GM23338 (cell line): Measurements from ENCODE around the gene FSTL3. TPM values are rescaled to one million over a fixed set of nuclear protein-coding genes. Genes with fewer than 3 reads are reported as not detected.

Experiments used
- ATAC-seq: fragments of 200-7000 bp; cut with Tn5 transposase; 3 replicates; pipeline ENCODE4 v1.9.1; 2020
- DNase-seq: peaks from one replicate; pipeline ENCODE4 v3.0.0-alpha.2; 2015; ENCODE audit warnings: low spot score
- H2AFZ ChIP-seq: fragments of 200-600 bp; sonication (generic); 2 replicates; pipeline ENCODE4 v1.8.0; 2016; ENCODE audit warnings: antibody characterized with exemption, mild to moderate bottlenecking, moderate library complexity
- H3F3A ChIP-seq: fragments of 200-600 bp; sonication (generic); replicated peaks from 2 replicates; pipeline ENCODE4 v1.8.0; 2017; ENCODE audit warnings: antibody characterized with exemption, mixed run types, low read depth
- H3K27ac ChIP-seq: fragments of 200-600 bp; sonication (generic); 2 replicates; pipeline ENCODE4 v1.6.1; 2016; ENCODE audit warnings: low read depth
- H3K27me3 ChIP-seq: fragments of 200-600 bp; sonication (generic); 2 replicates; pipeline ENCODE4 v1.8.0; 2016; ENCODE audit warnings: mild to moderate bottlenecking, mixed run types, moderate library complexity; ENCODE audit not compliant: insufficient read depth
- H3K36me3 ChIP-seq: fragments of 200-600 bp; sonication (generic); 2 replicates; pipeline ENCODE4 v1.8.0; 2016; ENCODE audit warnings: mild to moderate bottlenecking; ENCODE audit not compliant: insufficient read depth
- H3K4me1 ChIP-seq: fragments of 200-600 bp; sonication (generic); 2 replicates; pipeline ENCODE4 v1.8.0; 2016; ENCODE audit warnings: mild to moderate bottlenecking, moderate library complexity; ENCODE audit not compliant: insufficient read depth
- H3K4me2 ChIP-seq: fragments of 200-600 bp; sonication (generic); 2 replicates; pipeline ENCODE4 v1.7.1; 2017; ENCODE audit warnings: mixed run types
- H3K4me3 ChIP-seq: fragments of 200-600 bp; sonication (generic); 2 replicates; pipeline ENCODE4 v1.6.1; 2016; ENCODE audit warnings: mixed run types
- H3K79me2 ChIP-seq: fragments of 200-600 bp; sonication (generic); replicated peaks from 2 replicates; pipeline ENCODE4 v1.8.0; 2017; ENCODE audit warnings: mild to moderate bottlenecking; ENCODE audit not compliant: insufficient read depth
- H3K9me2 ChIP-seq: fragments of 200-600 bp; sonication (generic); 2 replicates; pipeline ENCODE4 v1.8.0; 2017; ENCODE audit not compliant: insufficient read depth
- H4K20me1 ChIP-seq: fragments of 200-600 bp; sonication (generic); replicated peaks from 2 replicates; pipeline ENCODE4 v1.8.0; 2017; ENCODE audit warnings: mild to moderate bottlenecking; ENCODE audit not compliant: insufficient read depth
- H3K27ac Mint-ChIP-seq: 2 replicates; pipeline ENCODE4 v1.8.0; 2020; ENCODE audit warnings: inconsistent platforms, mild to moderate bottlenecking, moderate library complexity, mixed read lengths
- H3K27me3 Mint-ChIP-seq: 3 replicates; pipeline ENCODE4 v1.8.0; 2022; ENCODE audit warnings: low read depth, mild to moderate bottlenecking, moderate library complexity, mixed read lengths, inconsistent platforms; ENCODE audit not compliant: insufficient read depth, poor library complexity
- H3K36me3 Mint-ChIP-seq: 3 replicates; pipeline ENCODE4 v1.8.0; 2021; ENCODE audit warnings: low read depth, mild to moderate bottlenecking, inconsistent platforms, moderate library complexity, mixed read lengths
- H3K4me1 Mint-ChIP-seq: 3 replicates; pipeline ENCODE4 v1.8.0; 2020; ENCODE audit warnings: mild to moderate bottlenecking, inconsistent platforms, mixed read lengths
- H3K4me3 Mint-ChIP-seq: 3 replicates; pipeline ENCODE4 v1.8.0; 2021; ENCODE audit warnings: moderate library complexity, mild to moderate bottlenecking, inconsistent platforms, mixed read lengths
- H3K9me3 Mint-ChIP-seq: 3 replicates; pipeline ENCODE4 v1.8.0; 2020; ENCODE audit warnings: moderate library complexity, mild to moderate bottlenecking, inconsistent platforms, mixed read lengths
- CREB1 ChIP-seq: fragments of 250-450 bp; sonication (Bioruptor Pico); IDR thresholded peaks from 2 replicates; pipeline ENCODE4 v1.5.0; 2020; ENCODE audit warnings: low read depth, mild to moderate bottlenecking, moderate library complexity
- EZH2 ChIP-seq: fragments of 200-600 bp; sonication (generic); IDR thresholded peaks from one replicate; pipeline ENCODE4 v1.8.0; 2017; ENCODE audit warnings: antibody characterized with exemption, mild to moderate bottlenecking, low read depth; ENCODE audit not compliant: unreplicated experiment
- EZH2phosphoT487 ChIP-seq: fragments of 200-600 bp; sonication (generic); IDR thresholded peaks from one replicate; pipeline ENCODE4 v1.8.1; 2018; ENCODE audit warnings: antibody characterized with exemption; ENCODE audit not compliant: unreplicated experiment
- JUNB ChIP-seq: IDR thresholded peaks from one replicate; pipeline ENCODE4 v1.6.1; 2016; ENCODE audit warnings: antibody characterized with exemption; ENCODE audit not compliant: unreplicated experiment
- POLR2AphosphoS5 ChIP-seq: IDR thresholded peaks from 2 replicates; pipeline ENCODE4 v1.6.1; 2016; ENCODE audit warnings: antibody characterized with exemption, low read depth
- ZNF114 ChIP-seq: fragments of 250-450 bp; sonication (Bioruptor Pico); IDR thresholded peaks from 2 replicates; pipeline ENCODE4 v1.5.0; 2020; ENCODE audit warnings: mild to moderate bottlenecking, moderate library complexity
- ZNF331 ChIP-seq: fragments of 250-450 bp; sonication (Bioruptor Pico); IDR thresholded peaks from 2 replicates; pipeline ENCODE4 v1.5.0; 2020; ENCODE audit warnings: low read depth, mild to moderate bottlenecking, moderate library complexity
- polyA plus RNA-seq: library from polyadenylated mRNA; unstranded; fragments of >200 nt; fragmentation: Nextera tagmentation; extraction: Ambion mirVana; gene quantifications from 2 replicates; pipeline ENCODE4 v1.2.1, GENCODE V29; 2016
- total RNA-seq: library from RNA; depleted of rRNA; stranded (reverse); fragments of >200 nt; shearing (Covaris generic); gene quantifications from 2 replicates; pipeline ENCODE4 v1.2.3, GENCODE V29; 2014
- TF ChIP-seq, protein P1 (sequence below): IDR thresholded peaks from 2 replicates; pipeline ENCODE4 v1.6.1; 2016; ENCODE audit warnings: antibody characterized with exemption
- TF ChIP-seq, protein P2 (sequence below): IDR thresholded peaks from one replicate; pipeline ENCODE4 v1.6.1; 2018; ENCODE audit warnings: antibody characterized with exemption; ENCODE audit not compliant: unreplicated experiment
- TF ChIP-seq, protein P3 (sequence below): fragments of 250-450 bp; sonication (Bioruptor Pico); IDR thresholded peaks from 2 replicates; pipeline ENCODE4 v1.5.0; 2020; ENCODE audit warnings: mild to moderate bottlenecking, moderate library complexity

Gene FSTL3
- total and polyA plus RNA-seq, 2 experiments from 2014 or later = 3.1 to 10.1 TPM

DNA sequence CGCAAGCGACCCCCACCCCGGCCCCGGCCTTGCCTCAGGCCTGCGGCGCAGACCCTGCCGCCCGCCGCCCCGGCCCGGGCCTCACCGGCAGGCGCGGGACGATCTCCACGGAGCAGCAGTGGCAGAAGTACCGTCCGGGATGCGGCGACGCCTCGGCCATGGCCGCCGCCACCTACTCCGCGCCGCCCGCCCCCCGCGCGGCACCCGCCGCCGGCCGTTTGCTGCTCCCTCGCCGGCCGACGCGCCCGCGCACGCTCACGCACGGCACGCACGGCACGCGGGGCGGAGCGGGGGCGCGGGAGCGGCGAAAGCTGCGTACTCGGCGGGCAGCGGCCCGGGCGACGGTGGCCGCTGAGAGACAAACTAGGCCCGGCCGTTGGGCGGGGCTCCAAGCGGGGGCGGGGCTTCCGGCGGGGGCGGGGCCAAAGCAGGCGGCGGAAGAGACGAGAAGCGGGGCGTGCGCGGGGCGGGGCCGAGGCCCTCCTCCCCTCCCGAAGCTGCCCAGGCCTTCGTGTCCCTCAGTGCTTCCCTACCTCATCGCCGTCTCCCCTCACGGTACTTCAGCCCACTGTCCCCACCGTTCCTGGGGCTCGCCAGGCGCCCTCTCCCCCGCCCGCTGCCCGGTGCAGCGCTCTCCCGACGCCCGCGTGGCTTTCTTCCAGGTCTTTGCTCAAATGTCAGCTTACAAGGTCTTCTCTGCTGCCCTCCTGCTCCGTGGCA is 13.1 kb upstream of the FSTL3 start, which contains the start of gene RNF126:
Gene RNF126, minus strand, starts transcription at position 253 of the 720 bp plus-strand sequence. Its CDS starts 93 bp downstream, at position 160.
- H3K79me2 ChIP-seq = peaks cover 48% of the 10 kb centered on the region
- H3K27ac ChIP-seq = no peak within 1 kb of the TSS
- H2AFZ ChIP-seq = peak within 1 kb of the TSS; percentile 94; the same call in 1 of the 2 replicates
- peaks cover 6% of the 10 kb centered on the region for H3K4me1 ChIP-seq
- ATAC-seq (peak; percentile 56), DNase-seq (peak; percentile 84)
- H3K27me3 ChIP-seq = no peaks in the 10 kb centered on the region
- no peak within 1 kb of the TSS for H3K27ac Mint-ChIP-seq
- H3K4me1 Mint-ChIP-seq = peaks cover 13% of the 10 kb centered on the region
- TF ChIP-seq POLR2AphosphoS5 = peak; percentile 53
- TF ChIP-seq ZNF114 (CRISPR knock-in tag) = no peak
- no peaks in the 10 kb centered on the region for H3K36me3 ChIP-seq
- no peaks in the 10 kb centered on the region for H3K9me2 ChIP-seq
- H3F3A ChIP-seq = peaks cover 8% of the 10 kb centered on the region; the same call in 1 of the 2 replicates
- no peaks in the 10 kb centered on the region; the same call in 1 of the 3 replicates for H3K36me3 Mint-ChIP-seq
- H3K4me3 Mint-ChIP-seq = peak within 1 kb of the TSS; percentile 82
- H3K4me3 ChIP-seq = peak within 1 kb of the TSS; percentile 82
- H4K20me1 ChIP-seq = peaks cover 28% of the 10 kb centered on the region
- H3K9me3 Mint-ChIP-seq = peaks cover 14% of the 10 kb centered on the region
- H3K27me3 Mint-ChIP-seq = peaks cover 16% of the 10 kb centered on the region
- peak within 1 kb of the TSS; percentile 90 for H3K4me2 ChIP-seq

DNA sequence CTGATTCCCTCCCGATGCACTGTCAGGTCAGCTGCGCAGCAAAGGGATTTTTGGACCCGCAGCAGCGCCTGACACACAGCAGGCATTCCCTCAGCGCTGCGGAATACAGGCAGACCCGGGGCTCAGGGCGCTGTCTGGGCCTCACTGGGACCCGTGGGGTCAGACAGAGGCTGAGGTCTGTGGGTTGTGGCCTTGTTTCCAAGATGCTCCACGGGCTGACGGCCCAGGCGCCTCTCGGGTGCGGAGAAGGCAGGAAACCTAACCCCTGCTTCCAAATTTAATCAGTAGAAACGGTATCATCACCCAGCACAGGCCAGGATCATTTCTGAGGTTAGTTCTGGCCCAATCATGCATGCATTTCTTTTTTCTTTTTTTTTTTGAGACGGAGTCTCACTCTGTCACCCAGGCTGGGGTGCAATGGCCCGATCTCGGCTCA is 12.5 kb upstream of the FSTL3 start:
- H3K9me3 Mint-ChIP-seq = peaks cover 14% of the 10 kb centered on the region
- DNase-seq = no peak
- ATAC-seq = no peak
- Histone ChIP-seq H3F3A (peaks cover 8% of the 10 kb centered on the region; the same call in 1 of the 2 replicates), H3K27me3 (no peaks in the 10 kb centered on the region), H4K20me1 (peaks cover 22% of the 10 kb centered on the region), H2AFZ (peak overlapping the region; percentile 94; the same call in 1 of the 2 replicates), H3K36me3 (no peaks in the 10 kb centered on the region), H3K27ac (no peak overlapping the region), H3K9me2 (no peaks in the 10 kb centered on the region), H3K4me3 (peak overlapping the region; percentile 82), H3K4me1 (peaks cover 6% of the 10 kb centered on the region), H3K4me2 (peak overlapping the region; percentile 80), H3K79me2 (peaks cover 42% of the 10 kb centered on the region)
- H3K36me3 Mint-ChIP-seq = no peaks in the 10 kb centered on the region; the same call in 1 of the 3 replicates
- H3K27me3 Mint-ChIP-seq = peaks cover 16% of the 10 kb centered on the region
- peak overlapping the region; percentile 69 for H3K4me3 Mint-ChIP-seq
- H3K4me1 Mint-ChIP-seq = peaks cover 13% of the 10 kb centered on the region
- H3K27ac Mint-ChIP-seq = no peak overlapping the region
- TF ChIP-seq, protein P1, sequence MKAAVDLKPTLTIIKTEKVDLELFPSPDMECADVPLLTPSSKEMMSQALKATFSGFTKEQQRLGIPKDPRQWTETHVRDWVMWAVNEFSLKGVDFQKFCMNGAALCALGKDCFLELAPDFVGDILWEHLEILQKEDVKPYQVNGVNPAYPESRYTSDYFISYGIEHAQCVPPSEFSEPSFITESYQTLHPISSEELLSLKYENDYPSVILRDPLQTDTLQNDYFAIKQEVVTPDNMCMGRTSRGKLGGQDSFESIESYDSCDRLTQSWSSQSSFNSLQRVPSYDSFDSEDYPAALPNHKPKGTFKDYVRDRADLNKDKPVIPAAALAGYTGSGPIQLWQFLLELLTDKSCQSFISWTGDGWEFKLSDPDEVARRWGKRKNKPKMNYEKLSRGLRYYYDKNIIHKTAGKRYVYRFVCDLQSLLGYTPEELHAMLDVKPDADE = no peak
- no peak for TF ChIP-seq ZNF331
- no peak for TF ChIP-seq JUNB
- no peak for TF ChIP-seq EZH2phosphoT487
- TF ChIP-seq, protein P2, sequence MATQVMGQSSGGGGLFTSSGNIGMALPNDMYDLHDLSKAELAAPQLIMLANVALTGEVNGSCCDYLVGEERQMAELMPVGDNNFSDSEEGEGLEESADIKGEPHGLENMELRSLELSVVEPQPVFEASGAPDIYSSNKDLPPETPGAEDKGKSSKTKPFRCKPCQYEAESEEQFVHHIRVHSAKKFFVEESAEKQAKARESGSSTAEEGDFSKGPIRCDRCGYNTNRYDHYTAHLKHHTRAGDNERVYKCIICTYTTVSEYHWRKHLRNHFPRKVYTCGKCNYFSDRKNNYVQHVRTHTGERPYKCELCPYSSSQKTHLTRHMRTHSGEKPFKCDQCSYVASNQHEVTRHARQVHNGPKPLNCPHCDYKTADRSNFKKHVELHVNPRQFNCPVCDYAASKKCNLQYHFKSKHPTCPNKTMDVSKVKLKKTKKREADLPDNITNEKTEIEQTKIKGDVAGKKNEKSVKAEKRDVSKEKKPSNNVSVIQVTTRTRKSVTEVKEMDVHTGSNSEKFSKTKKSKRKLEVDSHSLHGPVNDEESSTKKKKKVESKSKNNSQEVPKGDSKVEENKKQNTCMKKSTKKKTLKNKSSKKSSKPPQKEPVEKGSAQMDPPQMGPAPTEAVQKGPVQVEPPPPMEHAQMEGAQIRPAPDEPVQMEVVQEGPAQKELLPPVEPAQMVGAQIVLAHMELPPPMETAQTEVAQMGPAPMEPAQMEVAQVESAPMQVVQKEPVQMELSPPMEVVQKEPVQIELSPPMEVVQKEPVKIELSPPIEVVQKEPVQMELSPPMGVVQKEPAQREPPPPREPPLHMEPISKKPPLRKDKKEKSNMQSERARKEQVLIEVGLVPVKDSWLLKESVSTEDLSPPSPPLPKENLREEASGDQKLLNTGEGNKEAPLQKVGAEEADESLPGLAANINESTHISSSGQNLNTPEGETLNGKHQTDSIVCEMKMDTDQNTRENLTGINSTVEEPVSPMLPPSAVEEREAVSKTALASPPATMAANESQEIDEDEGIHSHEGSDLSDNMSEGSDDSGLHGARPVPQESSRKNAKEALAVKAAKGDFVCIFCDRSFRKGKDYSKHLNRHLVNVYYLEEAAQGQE = no peak
- no peak for TF ChIP-seq EZH2
- TF ChIP-seq, protein P3, sequence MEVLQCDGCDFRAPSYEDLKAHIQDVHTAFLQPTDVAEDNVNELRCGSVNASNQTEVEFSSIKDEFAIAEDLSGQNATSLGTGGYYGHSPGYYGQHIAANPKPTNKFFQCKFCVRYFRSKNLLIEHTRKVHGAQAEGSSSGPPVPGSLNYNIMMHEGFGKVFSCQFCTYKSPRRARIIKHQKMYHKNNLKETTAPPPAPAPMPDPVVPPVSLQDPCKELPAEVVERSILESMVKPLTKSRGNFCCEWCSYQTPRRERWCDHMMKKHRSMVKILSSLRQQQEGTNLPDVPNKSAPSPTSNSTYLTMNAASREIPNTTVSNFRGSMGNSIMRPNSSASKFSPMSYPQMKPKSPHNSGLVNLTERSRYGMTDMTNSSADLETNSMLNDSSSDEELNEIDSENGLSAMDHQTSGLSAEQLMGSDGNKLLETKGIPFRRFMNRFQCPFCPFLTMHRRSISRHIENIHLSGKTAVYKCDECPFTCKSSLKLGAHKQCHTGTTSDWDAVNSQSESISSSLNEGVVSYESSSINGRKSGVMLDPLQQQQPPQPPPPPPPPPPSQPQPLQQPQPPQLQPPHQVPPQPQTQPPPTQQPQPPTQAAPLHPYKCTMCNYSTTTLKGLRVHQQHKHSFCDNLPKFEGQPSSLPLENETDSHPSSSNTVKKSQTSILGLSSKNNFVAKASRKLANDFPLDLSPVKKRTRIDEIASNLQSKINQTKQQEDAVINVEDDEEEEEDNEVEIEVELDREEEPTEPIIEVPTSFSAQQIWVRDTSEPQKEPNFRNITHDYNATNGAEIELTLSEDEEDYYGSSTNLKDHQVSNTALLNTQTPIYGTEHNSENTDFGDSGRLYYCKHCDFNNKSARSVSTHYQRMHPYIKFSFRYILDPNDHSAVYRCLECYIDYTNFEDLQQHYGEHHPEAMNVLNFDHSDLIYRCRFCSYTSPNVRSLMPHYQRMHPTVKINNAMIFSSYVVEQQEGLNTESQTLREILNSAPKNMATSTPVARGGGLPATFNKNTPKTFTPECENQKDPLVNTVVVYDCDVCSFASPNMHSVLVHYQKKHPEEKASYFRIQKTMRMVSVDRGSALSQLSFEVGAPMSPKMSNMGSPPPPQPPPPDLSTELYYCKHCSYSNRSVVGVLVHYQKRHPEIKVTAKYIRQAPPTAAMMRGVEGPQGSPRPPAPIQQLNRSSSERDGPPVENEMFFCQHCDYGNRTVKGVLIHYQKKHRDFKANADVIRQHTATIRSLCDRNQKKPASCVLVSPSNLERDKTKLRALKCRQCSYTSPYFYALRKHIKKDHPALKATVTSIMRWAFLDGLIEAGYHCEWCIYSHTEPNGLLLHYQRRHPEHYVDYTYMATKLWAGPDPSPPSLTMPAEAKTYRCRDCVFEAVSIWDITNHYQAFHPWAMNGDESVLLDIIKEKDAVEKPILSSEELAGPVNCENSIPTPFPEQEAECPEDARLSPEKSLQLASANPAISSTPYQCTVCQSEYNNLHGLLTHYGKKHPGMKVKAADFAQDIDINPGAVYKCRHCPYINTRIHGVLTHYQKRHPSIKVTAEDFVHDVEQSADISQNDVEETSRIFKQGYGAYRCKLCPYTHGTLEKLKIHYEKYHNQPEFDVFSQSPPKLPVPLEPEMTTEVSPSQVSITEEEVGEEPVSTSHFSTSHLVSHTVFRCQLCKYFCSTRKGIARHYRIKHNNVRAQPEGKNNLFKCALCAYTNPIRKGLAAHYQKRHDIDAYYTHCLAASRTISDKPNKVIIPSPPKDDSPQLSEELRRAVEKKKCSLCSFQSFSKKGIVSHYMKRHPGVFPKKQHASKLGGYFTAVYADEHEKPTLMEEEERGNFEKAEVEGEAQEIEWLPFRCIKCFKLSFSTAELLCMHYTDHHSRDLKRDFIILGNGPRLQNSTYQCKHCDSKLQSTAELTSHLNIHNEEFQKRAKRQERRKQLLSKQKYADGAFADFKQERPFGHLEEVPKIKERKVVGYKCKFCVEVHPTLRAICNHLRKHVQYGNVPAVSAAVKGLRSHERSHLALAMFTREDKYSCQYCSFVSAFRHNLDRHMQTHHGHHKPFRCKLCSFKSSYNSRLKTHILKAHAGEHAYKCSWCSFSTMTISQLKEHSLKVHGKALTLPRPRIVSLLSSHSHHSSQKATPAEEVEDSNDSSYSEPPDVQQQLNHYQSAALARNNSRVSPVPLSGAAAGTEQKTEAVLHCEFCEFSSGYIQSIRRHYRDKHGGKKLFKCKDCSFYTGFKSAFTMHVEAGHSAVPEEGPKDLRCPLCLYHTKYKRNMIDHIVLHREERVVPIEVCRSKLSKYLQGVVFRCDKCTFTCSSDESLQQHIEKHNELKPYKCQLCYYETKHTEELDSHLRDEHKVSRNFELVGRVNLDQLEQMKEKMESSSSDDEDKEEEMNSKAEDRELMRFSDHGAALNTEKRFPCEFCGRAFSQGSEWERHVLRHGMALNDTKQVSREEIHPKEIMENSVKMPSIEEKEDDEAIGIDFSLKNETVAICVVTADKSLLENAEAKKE (CRISPR knock-in tag) = no peak
- TF ChIP-seq CREB1 (CRISPR knock-in tag) = no peak
- no peak for TF ChIP-seq POLR2AphosphoS5
